Activated naive CD4-positive, alpha-beta T cell (primary cell): ENCODE measurements around the gene DBX2.
"Not testable (repeated sequence)": the region's sequence is repeated elsewhere in the genome, so short reads cannot be mapped to it uniquely, and the experiment has no call there.

ENCODE experiments used
- DNase-seq, 4 experiments: peaks; one replicate each; lab custom pipeline; 2025; lab: John Stamatoyannopoulos, UW

DBX2 gene

GRCh38 chr12:45050751-45051571 lies at the start of gene DBX2:
Gene DBX2 (minus strand): TSS chr12:45051099. CDS start chr12:45050927, 172 bp downstream.
- no peak for DNase-seq

- DNase-seq = no peak
Observed at GRCh38 chr12:45098766-45099165, 47.9 kb upstream of the DBX2 start.

GRCh38 chr12:45095417-45095816 lies 44.5 kb upstream of the DBX2 start:
- not testable (repeated sequence) for DNase-seq

- no peak for DNase-seq
Observed at GRCh38 chr12:45093051-45093450, 42.2 kb upstream of the DBX2 start.

- DNase-seq = no peak
Observed at GRCh38 chr12:45089411-45090075, 38.6 kb upstream of the DBX2 start.

- DNase-seq = no peak
Observed at GRCh38 chr12:45088608-45089007, 37.7 kb upstream of the DBX2 start.

GRCh38 chr12:45084248-45084647 lies 33.3 kb upstream of the DBX2 start:
- DNase-seq = not testable (repeated sequence)

- DNase-seq = no peak
Observed at GRCh38 chr12:45077251-45077650, 26.4 kb upstream of the DBX2 start.

GRCh38 chr12:45076417-45077026 lies 25.6 kb upstream of the DBX2 start:
- no peak for DNase-seq

GRCh38 chr12:45075587-45076282 lies 24.8 kb upstream of the DBX2 start:
- no peak for DNase-seq

- no peak for DNase-seq
Observed at GRCh38 chr12:45065125-45065626, 14.3 kb upstream of the DBX2 start.

- no peak for DNase-seq
Observed at GRCh38 chr12:45060976-45061375, 10.1 kb upstream of the DBX2 start.

- DNase-seq = no peak
Observed at GRCh38 chr12:45051572-45052125, 750 bp upstream of the DBX2 start.

GRCh38 chr12:45049912-45050750 lies 768 bp downstream of the DBX2 start:
- no peak for DNase-seq

- DNase-seq = no peak
Observed at GRCh38 chr12:45042599-45042998, 8.3 kb downstream of the DBX2 start.

GRCh38 chr12:45040977-45041376 lies 9.9 kb downstream of the DBX2 start:
- DNase-seq = no peak

- no peak for DNase-seq
Observed at GRCh38 chr12:45039757-45040156, 11.1 kb downstream of the DBX2 start.

GRCh38 chr12:45034861-45035265 lies 16.0 kb downstream of the DBX2 start:
- no peak for DNase-seq

- DNase-seq = no peak
Observed at GRCh38 chr12:45017916-45018315, 33.0 kb downstream of the DBX2 start.

GRCh38 chr12:45014396-45014795 lies 36.5 kb downstream of the DBX2 start:
- DNase-seq = no peak

- no peak for DNase-seq
Observed at GRCh38 chr12:45012749-45013148, 38.1 kb downstream of the DBX2 start.
